Spleen (tissue), 11 donors: ENCODE measurements around the gene RFLNA. TPM values are rescaled to one million over a fixed set of nuclear protein-coding genes. Genes with fewer than 3 reads are reported as not detected.

Experiments used
- DNase-seq: peaks from one replicate; pipeline ENCODE4 v3.0.0-alpha.2; 2020
- H3K27ac ChIP-seq, 8 donors: fragments of 200-600 bp; sonication (generic) in 7 of 8; 1 replicate in 4 of 8; 2 replicates in 4 of 8; pipeline versions ENCODE4 v1.5.0 to v1.8.0; 2016 to 2021; ENCODE audit warnings: inconsistent platforms in 4 of 8, mild to moderate bottlenecking in 4 of 8, moderate library complexity in 1 of 8
- H3K27me3 ChIP-seq, 7 donors: fragments of 200-600 bp; sonication (generic) in 6 of 7; replicated peaks in 1 of 7; 1 replicate in 4 of 7; 2 replicates in 3 of 7; pipeline versions ENCODE4 v1.5.0 to v1.8.0; 2016 to 2021; ENCODE audit warnings: inconsistent platforms in 3 of 7, mild to moderate bottlenecking in 1 of 7
- H3K36me3 ChIP-seq, 6 donors: fragments of 200-600 bp; sonication (generic) in 5 of 6; 1 replicate in 4 of 6; 2 replicates in 2 of 6; pipeline versions ENCODE4 v1.5.0 to v1.8.0; 2016 to 2021; ENCODE audit warnings: inconsistent platforms in 2 of 6
- H3K4me1 ChIP-seq, 6 donors: fragments of 200-600 bp; sonication (generic) in 5 of 6; 1 replicate in 3 of 6; 2 replicates in 3 of 6; pipeline versions ENCODE4 v1.5.0 to v1.8.0; 2016 to 2021; ENCODE audit warnings: inconsistent platforms in 3 of 6
- H3K4me3 ChIP-seq, 8 donors: fragments of 200-600 bp; sonication (generic) in 7 of 8; 1 replicate in 4 of 8; 2 replicates in 4 of 8; pipeline versions ENCODE4 v1.5.0 to v1.8.0; 2016 to 2021; ENCODE audit warnings: inconsistent platforms in 4 of 8, mild to moderate bottlenecking in 4 of 8, moderate library complexity in 2 of 8
- H3K9me3 ChIP-seq, 8 donors: fragments of 200-600 bp; sonication (generic) in 7 of 8; 1 replicate in 4 of 8; 2 replicates in 4 of 8; pipeline versions ENCODE4 v1.5.0 to v1.8.0; 2016 to 2021; ENCODE audit warnings: inconsistent platforms in 4 of 8
- POLR2A ChIP-seq, 3 donors: fragments of 450-650 bp; IDR thresholded peaks; one replicate each; pipeline ENCODE4 v1.5.1; 2017; ENCODE audit warnings: antibody characterized with exemption in 3 of 3, mild to moderate bottlenecking in 1 of 3
- POLR2AphosphoS5 ChIP-seq, 3 donors: sonication (generic); formaldehyde crosslinking; IDR thresholded peaks; one replicate each; pipeline ENCODE4 v1.5.1; 2017; ENCODE audit warnings: antibody characterized with exemption in 3 of 3
- WGBS, 5 donors: extraction: QIAGEN DNeasy Blood & Tissue Kit in 3 of 5; methylation state at CpG; one replicate each; pipeline versions ENCODE4 v1.1.5 to v1.1.7; 2013 to 2018; 5-methylcytosine and 5-hydroxymethylcytosine counted together
- intact Hi-C: fragments of 100-400 bp; cut with DNase I; formaldehyde crosslinking; loops from one replicate; pipeline ENCODE4 v1.15.0; 2023; ENCODE audit warnings: low total_unique reads
- polyA plus RNA-seq, 3 donors: library from polyadenylated mRNA; stranded (reverse); fragments of 200-250 nt; gene quantifications; one replicate each; pipeline ENCODE4 v1.2.1, GENCODE V29; 2013
- total RNA-seq, 7 donors: library from RNA; depleted of rRNA in 3 of 7; stranded (reverse); fragments of >200 nt in 3 of 7; fragmentation: NEBNext Ultra II Directional in 4 of 7; extraction: Animal tissue kit (Norgen Biotek cat#: 25700) in 4 of 7; gene quantifications; one replicate each; pipeline versions ENCODE4 v1.1.0 to v1.2.1, GENCODE V29; 2016 to 2021
- TF ChIP-seq, protein P1 (sequence below), 11 experiments: fragments of 200-600 bp in 7 of 11; fragments of 450-650 bp in 4 of 11; sonication (generic) in 4 of 11; IDR thresholded peaks in 8 of 11; conservative IDR thresholded peaks in 3 of 11; 1 replicate in 7 of 11; 2 replicates in 4 of 11; pipeline versions ENCODE4 v1.4.0 to v1.8.0; 2016 to 2021; ENCODE audit warnings: antibody characterized with exemption in 11 of 11, inconsistent platforms in 4 of 11, mild to moderate bottlenecking in 1 of 11
- donor health status: healthy with polysubstance abuse.
- donor health status: DM: no; HTN: no; CAD: no; lungs with moderate emphysema.
- donor health status: DM: no; HTN: no; CAD: no.
- donor health status: Bipolar disorder and iron deficiency.
- donor health status: healthy.
- donor health status: DM: no; HTN: no; CAD: no.
- donor health status: DM: yes; HTN: yes; CAD: no.

Gene RFLNA
- total and polyA plus RNA-seq, 10 donors = 0.04 to 0.35 (median 0.21) TPM; not detected in 6

GRCh38 chr12:124282287-124282686 lies 12.6 kb upstream of the RFLNA start:
- 81 to 94% (median 92%) methylated on average over 5 of the region's 5 CpGs for WGBS, 5 donors
- TF ChIP-seq, protein P1, sequence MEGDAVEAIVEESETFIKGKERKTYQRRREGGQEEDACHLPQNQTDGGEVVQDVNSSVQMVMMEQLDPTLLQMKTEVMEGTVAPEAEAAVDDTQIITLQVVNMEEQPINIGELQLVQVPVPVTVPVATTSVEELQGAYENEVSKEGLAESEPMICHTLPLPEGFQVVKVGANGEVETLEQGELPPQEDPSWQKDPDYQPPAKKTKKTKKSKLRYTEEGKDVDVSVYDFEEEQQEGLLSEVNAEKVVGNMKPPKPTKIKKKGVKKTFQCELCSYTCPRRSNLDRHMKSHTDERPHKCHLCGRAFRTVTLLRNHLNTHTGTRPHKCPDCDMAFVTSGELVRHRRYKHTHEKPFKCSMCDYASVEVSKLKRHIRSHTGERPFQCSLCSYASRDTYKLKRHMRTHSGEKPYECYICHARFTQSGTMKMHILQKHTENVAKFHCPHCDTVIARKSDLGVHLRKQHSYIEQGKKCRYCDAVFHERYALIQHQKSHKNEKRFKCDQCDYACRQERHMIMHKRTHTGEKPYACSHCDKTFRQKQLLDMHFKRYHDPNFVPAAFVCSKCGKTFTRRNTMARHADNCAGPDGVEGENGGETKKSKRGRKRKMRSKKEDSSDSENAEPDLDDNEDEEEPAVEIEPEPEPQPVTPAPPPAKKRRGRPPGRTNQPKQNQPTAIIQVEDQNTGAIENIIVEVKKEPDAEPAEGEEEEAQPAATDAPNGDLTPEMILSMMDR (IDR thresholded peaks at IDR 0.05 in 8 of 11, conservative IDR thresholded peaks at IDR 0.05 in 3 of 11) = no peak
- TF ChIP-seq POLR2A (IDR thresholded peaks at IDR 0.05) = no peak
- no peak for TF ChIP-seq POLR2AphosphoS5 (IDR thresholded peaks at IDR 0.05)
- Histone ChIP-seq H3K9me3 (peaks cover 0 to 24% (median 18%) of the 10 kb centered on the region in 8 donors), H3K36me3 (no peaks in the 10 kb centered on the region), H3K27me3 (peaks cover 0 to 41% (median 6%) of the 10 kb centered on the region in 7 donors), H3K4me3 (no peak overlapping the region), H3K4me1 (no peaks in the 10 kb centered on the region), H3K27ac (no peak overlapping the region)
- intact Hi-C loops = no loop called here
- DNase-seq = no peak

DNA sequence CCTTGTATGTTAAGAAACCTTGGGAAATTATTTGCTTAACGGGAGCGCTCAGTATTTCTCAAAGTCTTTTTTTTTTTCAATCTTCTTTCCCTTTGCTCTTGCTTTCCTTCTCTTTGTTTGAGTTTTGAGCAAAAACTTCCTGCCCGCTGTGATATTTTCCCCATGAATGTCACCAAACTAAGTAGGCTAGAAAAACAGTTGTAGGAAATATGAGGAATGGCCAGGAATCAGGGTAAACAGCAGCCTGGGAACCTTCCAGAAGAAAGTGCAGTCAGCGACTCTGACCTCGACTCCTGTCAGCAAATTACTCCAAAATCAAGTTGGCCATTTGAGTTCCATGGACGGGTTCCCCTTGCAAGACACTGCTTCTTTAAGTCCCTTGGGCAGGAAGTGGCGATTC lies 11.6 kb upstream of the RFLNA start:
- intact Hi-C loops = no loop called here
- Histone ChIP-seq H3K27me3 (peaks cover 0 to 32% (median 6%) of the 10 kb centered on the region in 7 donors), H3K36me3 (no peaks in the 10 kb centered on the region), H3K27ac (no peak overlapping the region), H3K4me1 (no peaks in the 10 kb centered on the region), H3K4me3 (no peak overlapping the region), H3K9me3 (peaks cover 0 to 26% (median 20%) of the 10 kb centered on the region in 8 donors)
- WGBS, 5 donors = 51 to 73% (median 68%) methylated on average over 7 of the region's 7 CpGs
- DNase-seq = no peak
- TF ChIP-seq, protein P1 (IDR thresholded peaks at IDR 0.05 in 8 of 11, conservative IDR thresholded peaks at IDR 0.05 in 3 of 11) = no peak
- TF ChIP-seq POLR2AphosphoS5 (IDR thresholded peaks at IDR 0.05) = no peak
- no peak for TF ChIP-seq POLR2A (IDR thresholded peaks at IDR 0.05)

- peaks cover 0 to 25% (median 6%) of the 10 kb centered on the region in 7 donors for H3K27me3 ChIP-seq
- intact Hi-C loops = no loop called here
- TF ChIP-seq POLR2AphosphoS5 (IDR thresholded peaks at IDR 0.05) (no peak), POLR2A (IDR thresholded peaks at IDR 0.05) (no peak)
These were observed 10.5 kb upstream of the RFLNA start for GRCh38 chr12:124284368-124284767.

GRCh38 chr12:124286414-124286813 lies 8.5 kb upstream of the RFLNA start:
- intact Hi-C loops = no loop called here
- WGBS, 5 donors = 72 to 81% (median 76%) methylated on average over 8 of the region's 8 CpGs
- no peak for DNase-seq

More at GRCh38 chr12:124284368-124284767, 10.5 kb upstream of the RFLNA start:
- Histone ChIP-seq H3K4me1 (no peaks in the 10 kb centered on the region), H3K27ac (no peak overlapping the region), H3K36me3 (no peaks in the 10 kb centered on the region), H3K4me3 (no peak overlapping the region), H3K9me3 (peaks cover 0 to 28% (median 20%) of the 10 kb centered on the region in 8 donors)
- WGBS, 5 donors = 73 to 83% (median 83%) methylated on average over 5 of the region's 5 CpGs
- no peak for DNase-seq

More at GRCh38 chr12:124286414-124286813, 8.5 kb upstream of the RFLNA start:
- no peaks in the 10 kb centered on the region for H3K36me3 ChIP-seq
- no peak overlapping the region for H3K4me3 ChIP-seq
- TF ChIP-seq POLR2AphosphoS5 (IDR thresholded peaks at IDR 0.05) (no peak), POLR2A (IDR thresholded peaks at IDR 0.05) (no peak)
- TF ChIP-seq, protein P1 (IDR thresholded peaks at IDR 0.05 in 8 of 11, conservative IDR thresholded peaks at IDR 0.05 in 3 of 11) = no peak
- H3K27ac ChIP-seq = no peak overlapping the region
- H3K27me3 ChIP-seq = peaks cover 0 to 20% (median 0%) of the 10 kb centered on the region in 7 donors
- peaks cover 0 to 25% (median 19%) of the 10 kb centered on the region in 8 donors for H3K9me3 ChIP-seq
- H3K4me1 ChIP-seq = no peaks in the 10 kb centered on the region
